GM12874 (cell line): ENCODE measurements around the gene FAM171A1.

Source experiments
- TF ChIP-seq, protein P1 (sequence below): IDR thresholded peaks from 2 replicates; pipeline ENCODE4 v1.5.1; 2011; ENCODE audit warnings: low read depth, mild to moderate bottlenecking, control low read depth, low read length, moderate library complexity; ENCODE audit not compliant: insufficient read depth

The FAM171A1 gene

DNA sequence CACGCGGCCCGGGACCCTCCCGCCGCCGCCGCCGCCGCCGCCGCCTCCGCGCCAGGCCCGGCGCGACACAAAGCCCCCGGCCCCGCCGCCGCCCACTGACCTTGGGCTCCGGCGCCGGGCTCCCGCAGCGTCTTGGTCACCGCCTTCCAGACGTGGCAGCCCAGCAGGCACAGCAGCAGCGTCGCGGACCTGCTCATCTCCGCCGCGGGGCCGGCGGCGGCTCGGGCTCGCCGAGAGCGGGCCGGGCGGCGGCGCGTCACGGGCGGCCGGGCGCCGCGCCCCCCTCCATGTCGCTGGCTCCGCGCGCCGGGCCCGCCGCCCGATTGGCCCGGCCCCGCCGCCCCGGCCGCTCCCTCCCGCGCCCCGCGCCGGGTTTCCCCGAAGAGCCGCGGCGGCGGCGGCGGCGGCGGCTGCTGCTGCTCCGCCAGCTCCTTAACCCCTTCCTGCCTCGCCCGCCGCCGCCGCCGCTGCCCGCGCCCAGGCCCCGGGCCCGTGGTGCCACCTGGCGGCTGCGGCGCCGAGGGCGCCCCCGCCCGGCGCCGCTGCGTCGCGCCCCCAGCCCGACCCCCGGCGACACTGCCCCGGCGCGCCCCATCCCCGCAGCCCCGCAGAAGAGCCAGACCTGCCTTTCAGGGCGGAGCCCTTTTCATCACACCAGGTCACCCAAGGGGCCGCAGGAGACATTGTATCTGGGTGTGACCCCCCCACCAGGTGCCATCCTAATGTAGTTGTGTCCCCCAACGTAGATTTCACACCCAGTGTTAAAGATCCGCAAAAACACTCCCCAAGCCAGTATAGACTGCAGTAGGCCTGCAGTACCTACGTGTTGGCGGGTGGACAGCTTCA, at the start of gene FAM171A1:
TSS of gene FAM171A1 (minus strand) at position 434 of the 846 bp plus-strand sequence. CDS start at position 197, 237 bp downstream.
- TF ChIP-seq, protein P1, sequence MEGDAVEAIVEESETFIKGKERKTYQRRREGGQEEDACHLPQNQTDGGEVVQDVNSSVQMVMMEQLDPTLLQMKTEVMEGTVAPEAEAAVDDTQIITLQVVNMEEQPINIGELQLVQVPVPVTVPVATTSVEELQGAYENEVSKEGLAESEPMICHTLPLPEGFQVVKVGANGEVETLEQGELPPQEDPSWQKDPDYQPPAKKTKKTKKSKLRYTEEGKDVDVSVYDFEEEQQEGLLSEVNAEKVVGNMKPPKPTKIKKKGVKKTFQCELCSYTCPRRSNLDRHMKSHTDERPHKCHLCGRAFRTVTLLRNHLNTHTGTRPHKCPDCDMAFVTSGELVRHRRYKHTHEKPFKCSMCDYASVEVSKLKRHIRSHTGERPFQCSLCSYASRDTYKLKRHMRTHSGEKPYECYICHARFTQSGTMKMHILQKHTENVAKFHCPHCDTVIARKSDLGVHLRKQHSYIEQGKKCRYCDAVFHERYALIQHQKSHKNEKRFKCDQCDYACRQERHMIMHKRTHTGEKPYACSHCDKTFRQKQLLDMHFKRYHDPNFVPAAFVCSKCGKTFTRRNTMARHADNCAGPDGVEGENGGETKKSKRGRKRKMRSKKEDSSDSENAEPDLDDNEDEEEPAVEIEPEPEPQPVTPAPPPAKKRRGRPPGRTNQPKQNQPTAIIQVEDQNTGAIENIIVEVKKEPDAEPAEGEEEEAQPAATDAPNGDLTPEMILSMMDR: peak; percentile 28; the same call in 1 of the 2 replicates

DNA sequence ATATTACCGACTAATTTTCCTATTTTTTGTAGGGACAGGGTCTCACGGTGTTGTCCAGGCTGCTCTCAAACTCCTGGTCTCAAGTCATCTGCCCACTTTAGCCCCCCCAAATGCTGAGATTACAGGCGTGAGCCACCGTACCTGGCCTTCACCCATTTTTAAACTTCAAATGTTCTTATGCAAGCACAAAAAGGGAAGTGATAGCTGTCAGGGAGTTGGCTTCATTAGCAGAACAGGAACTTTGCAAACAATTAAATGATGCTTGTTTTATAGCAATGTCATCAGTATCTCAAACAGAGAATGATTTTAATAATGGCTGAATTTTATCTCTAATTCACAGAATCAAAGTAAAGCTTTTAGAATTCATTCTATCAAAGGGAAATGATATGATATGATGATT, 49.8 kb upstream of the FAM171A1 start:
- TF ChIP-seq, protein P1: no peak

DNA sequence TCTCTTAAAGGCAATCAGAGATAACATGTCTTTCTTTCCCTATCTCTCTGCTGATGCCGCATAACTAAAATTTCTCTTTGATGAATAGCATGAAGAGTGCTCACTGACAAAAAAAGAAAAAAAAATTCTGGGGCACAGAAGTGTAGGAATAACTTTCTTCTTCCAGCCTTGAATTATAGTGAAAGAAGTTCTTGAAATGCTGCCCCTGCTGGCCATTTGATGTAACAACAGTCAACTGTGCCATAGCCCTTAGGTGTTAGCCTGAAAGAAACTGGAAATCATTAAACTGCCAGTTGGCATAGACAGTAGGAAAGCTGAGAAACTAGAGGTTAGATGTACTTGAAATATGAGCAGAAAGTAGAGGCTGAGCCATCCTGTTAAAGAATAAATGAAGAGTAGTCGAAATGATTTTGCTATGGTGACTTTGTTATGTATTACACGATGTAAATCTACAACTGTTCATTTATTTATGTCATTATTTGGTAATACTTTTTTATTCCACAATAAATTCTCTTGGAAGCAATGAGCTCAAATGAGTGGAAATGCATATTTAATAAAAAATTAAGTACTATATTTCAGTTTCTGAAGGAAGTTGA, 48.3 kb upstream of the FAM171A1 start:
- TF ChIP-seq, protein P1: peak; percentile 67

DNA sequence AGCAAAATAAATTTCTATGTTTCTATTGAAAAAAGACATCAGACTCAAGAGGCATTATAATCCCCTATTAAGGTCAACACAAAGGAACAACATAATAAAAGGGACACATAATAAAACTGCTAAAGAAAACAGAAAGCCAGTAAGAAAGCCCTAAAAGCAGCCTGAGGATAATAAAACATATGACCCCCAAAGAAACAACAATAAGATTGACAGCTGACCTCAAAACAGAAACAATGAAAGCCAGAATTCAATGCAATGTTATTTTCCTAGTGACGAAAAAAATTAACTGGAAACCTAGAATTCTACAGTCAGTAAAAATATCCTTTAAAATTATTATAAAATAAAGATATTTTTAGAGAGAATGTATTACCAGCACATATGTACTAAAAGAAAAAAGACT, 44.9 kb upstream of the FAM171A1 start:
- TF ChIP-seq, protein P1: no peak

DNA sequence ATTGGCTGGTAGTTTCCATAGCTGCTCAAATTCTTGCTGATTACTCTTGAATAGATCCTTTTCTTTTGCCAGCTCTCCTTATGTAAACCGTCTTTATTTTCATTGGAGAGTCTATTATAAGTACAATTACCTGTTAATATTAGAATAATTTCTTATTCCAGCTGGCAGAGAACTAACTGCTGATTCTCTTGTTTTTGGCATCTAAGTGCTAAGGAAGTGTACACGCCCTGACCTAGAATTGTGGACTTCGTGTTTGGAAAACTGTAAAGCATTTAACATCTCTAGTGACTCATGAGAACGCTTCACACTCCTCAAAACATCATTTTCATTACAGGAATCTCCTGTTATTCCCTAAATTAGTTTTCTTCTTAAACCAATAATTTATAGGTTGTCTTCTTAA, 39.9 kb upstream of the FAM171A1 start:
- TF ChIP-seq, protein P1: no peak

DNA sequence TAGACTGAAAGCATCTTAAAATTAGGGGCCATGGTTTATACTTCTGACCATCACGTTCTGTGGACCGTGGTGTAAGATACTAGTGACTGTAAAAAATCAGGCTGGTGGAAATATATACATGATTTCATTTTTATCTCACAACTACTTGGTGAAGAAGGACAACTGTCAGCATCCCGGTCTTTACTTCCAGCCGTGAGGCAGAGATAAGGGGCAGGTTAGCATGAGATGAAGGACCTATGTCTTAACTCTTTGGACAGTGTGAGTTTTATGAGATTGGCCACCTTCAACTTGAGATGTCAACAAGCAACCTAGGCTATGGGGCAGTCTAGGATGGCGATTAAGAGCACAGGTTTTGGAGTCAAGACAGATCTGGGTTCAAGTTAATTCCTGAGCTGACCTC, 37.5 kb upstream of the FAM171A1 start:
- TF ChIP-seq, protein P1: no peak

DNA sequence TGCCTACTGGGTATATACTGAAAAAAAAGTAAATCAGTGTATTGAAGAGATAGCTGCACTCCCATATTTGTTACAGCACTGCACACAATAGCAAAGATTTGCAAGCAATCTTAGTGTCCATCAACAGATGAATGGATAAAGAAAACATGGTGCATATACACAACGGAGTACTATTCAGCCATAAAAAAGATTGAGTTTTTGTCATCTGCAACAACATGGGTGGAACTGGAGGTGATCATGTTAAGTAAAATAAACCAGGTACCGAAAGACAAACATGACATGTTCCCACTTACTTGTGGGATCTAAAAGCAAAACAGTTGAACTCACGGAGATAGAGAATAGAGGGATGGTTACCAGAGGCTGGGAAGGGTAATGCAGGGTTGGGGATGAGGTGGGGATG, 34.2 kb upstream of the FAM171A1 start:
- TF ChIP-seq, protein P1: no peak
